Nephron progenitor cell (in vitro differentiated cells): ENCODE measurements around the gene MRPL47.

Experiments used
- DNase-seq: peaks from one replicate; pipeline ENCODE4 v3.0.0; 2021
- H3K27ac Mint-ChIP-seq: 2 replicates; pipeline ENCODE4 v1.8.0; 2021; ENCODE audit warnings: mild to moderate bottlenecking, moderate library complexity, mixed read lengths
- H3K27me3 Mint-ChIP-seq: 2 replicates; pipeline ENCODE4 v1.8.0; 2021; ENCODE audit warnings: mild to moderate bottlenecking, low read depth, mixed read lengths; ENCODE audit not compliant: poor library complexity
- H3K36me3 Mint-ChIP-seq: 2 replicates; pipeline ENCODE4 v1.8.0; 2021; ENCODE audit warnings: low read depth, mixed read lengths
- H3K4me1 Mint-ChIP-seq: 2 replicates; pipeline ENCODE4 v1.8.0; 2021; ENCODE audit warnings: mixed read lengths
- H3K4me3 Mint-ChIP-seq: 2 replicates; pipeline ENCODE4 v1.8.0; 2021; ENCODE audit warnings: mild to moderate bottlenecking, moderate library complexity, mixed read lengths
- H3K9me3 Mint-ChIP-seq: 2 replicates; pipeline ENCODE4 v1.8.0; 2021; ENCODE audit warnings: mild to moderate bottlenecking, moderate library complexity, mixed read lengths
- CTCF ChIP-seq: fragments of 200-600 bp; sonication (generic); IDR thresholded peaks from 2 replicates; pipeline ENCODE4 v1.5.0; 2021; ENCODE audit warnings: antibody characterized with exemption

Gene MRPL47

GRCh38 chr3:179615458-179616173, 11.2 kb upstream of the MRPL47 start:
- no peaks in the 10 kb centered on the region for H3K27me3 Mint-ChIP-seq
- H3K27ac Mint-ChIP-seq, result no peak overlapping the region
- peaks cover 42% of the 10 kb centered on the region for H3K36me3 Mint-ChIP-seq
- H3K4me1 Mint-ChIP-seq, result no peaks in the 10 kb centered on the region
- peaks cover 15% of the 10 kb centered on the region for H3K9me3 Mint-ChIP-seq
- DNase-seq, result no peak
- H3K4me3 Mint-ChIP-seq, result no peak overlapping the region
- TF ChIP-seq CTCF, result no peak

- Mint-ChIP-seq H3K36me3 (peaks cover 34% of the 10 kb centered on the region), H3K4me1 (no peaks in the 10 kb centered on the region), H3K9me3 (peaks cover 7% of the 10 kb centered on the region), H3K4me3 (no peak overlapping the region), H3K27me3 (no peaks in the 10 kb centered on the region), H3K27ac (no peak overlapping the region)
- no peak for TF ChIP-seq CTCF
- no peak for DNase-seq
Observed at GRCh38 chr3:179613807-179614206, 9.4 kb upstream of the MRPL47 start.

GRCh38 chr3:179610066-179610465, 5.6 kb upstream of the MRPL47 start:
- Mint-ChIP-seq H3K27me3 (no peaks in the 10 kb centered on the region), H3K4me3 (no peak overlapping the region), H3K36me3 (peaks cover 31% of the 10 kb centered on the region), H3K9me3 (no peaks in the 10 kb centered on the region), H3K4me1 (peaks cover 12% of the 10 kb centered on the region), H3K27ac (no peak overlapping the region)
- TF ChIP-seq CTCF, result no peak
- no peak for DNase-seq

- peaks cover 20% of the 10 kb centered on the region for H3K4me1 Mint-ChIP-seq
- no peak overlapping the region for H3K4me3 Mint-ChIP-seq
- no peaks in the 10 kb centered on the region for H3K9me3 Mint-ChIP-seq
- TF ChIP-seq CTCF, result no peak
- H3K27ac Mint-ChIP-seq, result no peak overlapping the region
- DNase-seq, result no peak
- H3K27me3 Mint-ChIP-seq, result peaks cover 3% of the 10 kb centered on the region
- peaks cover 31% of the 10 kb centered on the region for H3K36me3 Mint-ChIP-seq
Observed at GRCh38 chr3:179608931-179609720, 4.7 kb upstream of the MRPL47 start.

GRCh38 chr3:179606534-179607085, 2.2 kb upstream of the MRPL47 start:
- H3K27ac Mint-ChIP-seq, result no peak overlapping the region
- peaks cover 3% of the 10 kb centered on the region for H3K27me3 Mint-ChIP-seq
- H3K9me3 Mint-ChIP-seq, result no peaks in the 10 kb centered on the region
- no peak for DNase-seq
- H3K4me3 Mint-ChIP-seq, result peak overlapping the region; percentile 98
- H3K36me3 Mint-ChIP-seq, result peaks cover 31% of the 10 kb centered on the region
- no peak for TF ChIP-seq CTCF
- peaks cover 32% of the 10 kb centered on the region for H3K4me1 Mint-ChIP-seq
